Renal cortex interstitium (tissue), 15 donors: ENCODE measurements around the gene SFN. TPM values are rescaled to one million over a fixed set of nuclear protein-coding genes. Genes with fewer than 3 reads are reported as not detected.

Experiments used
- DNase-seq, 11 donors: peaks; one replicate each; pipeline ENCODE4 v3.0.0-alpha.2; 2013; ENCODE audit warnings: low read depth in 9 of 11, low spot score in 4 of 11; ENCODE audit errors: extremely low read depth in 1 of 11
- long read RNA-seq, 16 experiments: transcript quantifications; one replicate each; lab custom pipeline, GENCODE V29; 2026
- polyA plus RNA-seq, 3 donors: library from polyadenylated mRNA; unstranded; fragments of 120-200 nt; gene quantifications; one replicate each; pipeline ENCODE4 v1.2.1, GENCODE V29; 2013; ENCODE audit not compliant: insufficient read length in 3 of 3

Gene SFN
- polyA plus RNA-seq = under 1 TPM; 0.53 to 0.63 (median 0.56) TPM
- long read RNA-seq, donor 1, partial matches to known transcripts = 0 of 4 reads
- long read RNA-seq, donor 1, other reads (novel, unspliced or antisense) = 0 of 4 reads
- long read RNA-seq, donor 2, partial matches to known transcripts = 0 of 3 reads
- long read RNA-seq, donor 2, other reads (novel, unspliced or antisense) = 0 of 3 reads
- long read RNA-seq, donor 3 = 0 reads
- long read RNA-seq, donor 4, partial matches to known transcripts = 0 of 1 reads
- long read RNA-seq, donor 4, other reads (novel, unspliced or antisense) = 0 of 1 reads
- long read RNA-seq, donor 5 = 0 reads
- long read RNA-seq, donor 6, partial matches to known transcripts = 0 of 2 reads
- long read RNA-seq, donor 6, other reads (novel, unspliced or antisense) = 0 of 2 reads
- long read RNA-seq, donor 7 = 0 reads
- long read RNA-seq, donor 8, partial matches to known transcripts = 0 of 3 reads
- long read RNA-seq, donor 8, other reads (novel, unspliced or antisense) = 0 of 3 reads
- long read RNA-seq, donor 9 = 0 reads
- long read RNA-seq, donor 10 = 0 reads
- long read RNA-seq, donor 11 = 0 reads
- long read RNA-seq, donor 12 = 0 reads
- long read RNA-seq, donor 13, partial matches to known transcripts = 0 of 2 reads
- long read RNA-seq, donor 13, other reads (novel, unspliced or antisense) = 0 of 2 reads
- long read RNA-seq, donor 14 = 0 reads
- long read RNA-seq, donor 15 = 0 reads
- long read RNA-seq, donor 16, partial matches to known transcripts = 0 of 2 reads
- long read RNA-seq, donor 16, other reads (novel, unspliced or antisense) = 0 of 2 reads

- DNase-seq = no peak
Measured at GRCh38 chr1:26862781-26863684, at the start of gene SFN. Gene SFN (plus strand): TSS chr1:26863149. CDS start chr1:26863213, 64 bp downstream.

GRCh38 chr1:26814377-26814776 lies 48.6 kb upstream of the SFN start:
- DNase-seq = no peak

GRCh38 chr1:26814893-26815292 lies 48.1 kb upstream of the SFN start:
- DNase-seq = no peak

GRCh38 chr1:26820784-26821269 lies 42.1 kb upstream of the SFN start:
- DNase-seq = no peak

GRCh38 chr1:26822737-26823395 lies 40.1 kb upstream of the SFN start:
- no peak for DNase-seq

GRCh38 chr1:26824731-26825130 lies 38.2 kb upstream of the SFN start:
- DNase-seq = no peak

- peak in 10 of 11 donors; percentile 19 to 72 (median 47) for DNase-seq
Measured at GRCh38 chr1:26826261-26827105, 36.5 kb upstream of the SFN start, which contains the start of gene ZDHHC18. Gene ZDHHC18 (plus strand): TSS chr1:26826688. CDS start chr1:26826805, 117 bp downstream.

- DNase-seq = no peak
Measured at GRCh38 chr1:26827106-26827604, 35.8 kb upstream of the SFN start.

- DNase-seq = peak in 4 of 11 donors; percentile 28 to 38 (median 30)
Measured at GRCh38 chr1:26827663-26828062, 35.3 kb upstream of the SFN start.

GRCh38 chr1:26828411-26828991 lies 34.4 kb upstream of the SFN start:
- DNase-seq = no peak

- no peak for DNase-seq
Measured at GRCh38 chr1:26829184-26829911, 33.6 kb upstream of the SFN start.

- DNase-seq = no peak
Measured at GRCh38 chr1:26831059-26831458, 31.9 kb upstream of the SFN start.

- no peak for DNase-seq
Measured at GRCh38 chr1:26831546-26832248, 31.3 kb upstream of the SFN start.

GRCh38 chr1:26832249-26832960 lies 30.5 kb upstream of the SFN start:
- DNase-seq = no peak
